CD4-positive, alpha-beta T cell treated with Interleukin-4 for 4 hours (primary cell): ENCODE data around the gene RBM47.
"Not testable (repeated sequence)": the region's sequence is repeated elsewhere in the genome, so short reads cannot be mapped to it uniquely, and the experiment has no call there.

ENCODE experiments used
- DNase-seq: peaks from one replicate; pipeline ENCODE4 v3.0.0-alpha.2; 2020

The RBM47 gene

GRCh38 chr4:40435306-40435705 is 194.4 kb downstream of the RBM47 start:
- not testable (repeated sequence) for DNase-seq

GRCh38 chr4:40434126-40434687 is 195.5 kb downstream of the RBM47 start:
- DNase-seq, result no peak

- no peak for DNase-seq
These were observed 197.2 kb downstream of the RBM47 start for GRCh38 chr4:40432504-40432903.

- DNase-seq, result not testable (repeated sequence)
These were observed 201.8 kb downstream of the RBM47 start for GRCh38 chr4:40427871-40428270.

- no peak for DNase-seq
These were observed 202.5 kb downstream of the RBM47 start for GRCh38 chr4:40427128-40427527.

- no peak for DNase-seq
These were observed 203.7 kb downstream of the RBM47 start for GRCh38 chr4:40425799-40426574.

GRCh38 chr4:40423735-40424134 is 205.9 kb downstream of the RBM47 start:
- DNase-seq, result no peak

- no peak for DNase-seq
These were observed 207.6 kb downstream of the RBM47 start for GRCh38 chr4:40421839-40422708.

GRCh38 chr4:40419231-40419912 is 210.3 kb downstream of the RBM47 start:
- DNase-seq, result no peak

- DNase-seq, result no peak
These were observed 211.0 kb downstream of the RBM47 start for GRCh38 chr4:40418430-40419230.

GRCh38 chr4:40417941-40418340 is 211.7 kb downstream of the RBM47 start:
- DNase-seq, result no peak

- no peak for DNase-seq
These were observed 215.0 kb downstream of the RBM47 start for GRCh38 chr4:40414673-40415072.

GRCh38 chr4:40412866-40413795 is 216.5 kb downstream of the RBM47 start:
- no peak for DNase-seq

- no peak for DNase-seq
These were observed 217.3 kb downstream of the RBM47 start for GRCh38 chr4:40412388-40412787.

GRCh38 chr4:40409835-40410234 is 219.8 kb downstream of the RBM47 start:
- no peak for DNase-seq

GRCh38 chr4:40407468-40407867 is 222.2 kb downstream of the RBM47 start:
- DNase-seq, result not testable (repeated sequence)

GRCh38 chr4:40406340-40406739 is 223.3 kb downstream of the RBM47 start:
- no peak for DNase-seq

GRCh38 chr4:40405193-40405592 is 224.5 kb downstream of the RBM47 start:
- no peak for DNase-seq

GRCh38 chr4:40403081-40403480 is 226.6 kb downstream of the RBM47 start:
- DNase-seq, result no peak

- DNase-seq, result no peak
These were observed 227.1 kb downstream of the RBM47 start for GRCh38 chr4:40402556-40402955.

- DNase-seq, result no peak
These were observed 228.0 kb downstream of the RBM47 start for GRCh38 chr4:40401631-40402030.
